Stimulated activated CD4-positive, alpha-beta T cell treated with anti-CD3 and anti-CD28 coated beads, Interleukin-4, amount 100 ng/mL, for 4 hours (primary cell): ENCODE measurements around the gene CNN2.

Experiments used
- DNase-seq, 2 experiments: peaks; one replicate each; pipeline ENCODE4 v3.0.0-alpha.2; 2020

Gene CNN2

DNA sequence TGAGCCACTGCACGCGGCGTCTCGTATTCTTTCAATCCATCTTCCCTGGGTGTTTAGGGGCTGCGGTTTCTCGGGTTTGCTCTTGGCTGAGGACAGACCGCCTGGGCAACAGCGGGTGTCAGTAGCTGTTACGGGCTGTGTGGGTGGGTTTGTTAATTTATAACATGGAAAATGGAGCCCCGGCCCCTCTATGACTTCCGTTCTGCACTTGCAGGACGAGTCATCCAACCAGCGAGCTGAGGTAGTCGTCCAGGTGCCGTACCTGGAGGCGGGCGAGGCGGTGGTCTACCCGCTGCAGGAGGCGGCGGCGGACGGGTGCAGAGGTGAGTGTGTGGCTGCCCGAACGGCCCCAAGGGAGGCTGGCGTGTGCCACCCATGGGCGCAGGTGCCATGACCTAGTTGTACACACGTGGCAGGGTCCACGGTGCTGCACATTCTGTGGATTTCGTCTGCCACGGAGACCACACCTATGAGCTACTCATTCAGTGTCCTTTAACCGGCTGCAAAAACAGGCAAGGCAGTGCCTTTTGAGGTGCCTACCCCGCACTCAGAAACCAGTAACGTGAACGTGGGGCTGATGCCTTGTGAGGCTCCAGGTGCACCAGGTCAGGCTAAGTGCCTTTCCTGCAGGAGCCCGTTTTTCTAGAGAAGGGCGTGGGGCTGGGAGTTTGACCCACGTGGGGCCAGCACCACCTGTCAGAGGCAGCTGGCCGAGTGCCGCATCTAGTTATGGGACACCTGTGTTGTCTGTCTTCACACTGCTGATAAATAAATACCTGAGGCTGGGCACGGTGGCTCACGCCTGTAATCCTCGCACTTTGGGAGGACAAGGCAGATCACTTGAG, 57.8 kb downstream of the CNN2 start:
- no peak for DNase-seq

- DNase-seq: no peak
Observed at GRCh38 chr19:1085053-1085658, 58.7 kb downstream of the CNN2 start.

- no peak for DNase-seq
Observed at GRCh38 chr19:1085676-1086442, 59.5 kb downstream of the CNN2 start.

DNA sequence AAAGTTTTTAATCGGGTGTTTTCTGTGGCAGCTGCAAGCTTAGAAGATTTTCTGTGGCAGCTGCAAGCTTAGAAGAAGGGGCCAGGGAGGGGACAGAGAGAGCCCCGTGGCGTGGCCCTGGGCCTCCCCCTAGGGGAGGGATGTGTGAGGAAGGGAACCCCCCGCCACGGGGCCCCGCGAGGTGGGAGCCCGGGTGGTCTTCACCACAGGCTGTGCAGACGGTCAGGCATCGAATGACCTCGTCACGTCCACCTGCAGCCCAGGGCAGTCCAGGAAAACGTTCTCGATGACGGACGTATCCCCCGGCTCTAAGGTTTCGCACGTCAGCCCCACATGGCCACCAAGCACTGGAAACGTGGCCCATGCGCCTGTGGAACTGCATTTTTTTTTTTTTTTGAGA, 60.2 kb downstream of the CNN2 start:
- no peak for DNase-seq

- DNase-seq: no peak
Observed at GRCh38 chr19:1087813-1088415, 61.5 kb downstream of the CNN2 start.

- no peak for DNase-seq
Observed at GRCh38 chr19:1088416-1089010, 62.1 kb downstream of the CNN2 start.
